ENCODE data around the gene DNAJC5G.

The DNAJC5G gene

DNA sequence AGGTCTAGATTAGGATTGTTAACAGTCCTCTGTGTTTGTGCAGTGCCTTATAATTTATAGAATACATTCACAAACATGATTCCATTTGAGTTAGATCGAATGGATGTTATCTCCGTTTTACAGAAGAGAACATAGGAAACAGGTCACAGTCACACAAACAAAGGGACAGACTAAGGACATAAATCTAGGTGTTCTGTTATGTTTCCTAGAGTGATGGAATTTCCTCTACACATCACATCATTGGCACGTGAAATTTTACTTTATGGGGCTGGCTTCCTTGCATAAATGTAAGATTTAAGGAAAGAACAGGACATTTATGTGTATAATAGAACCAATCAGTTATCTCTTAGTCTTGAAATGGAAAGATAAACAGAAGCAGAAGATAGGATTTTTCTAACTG, 13.4 kb downstream of the DNAJC5G start:
- no peak overlapping the region for H3K27ac ChIP-seq (ENCODE audit: low read length)
- no peaks in the 10 kb centered on the region for H3K27me3 ChIP-seq (replicated peaks; ENCODE audit: insufficient read depth, low read length)
- H3F3A ChIP-seq (ENCODE audit: insufficient read depth, low read length): no peaks in the 10 kb centered on the region
- no peak overlapping the region for H3K4me3 ChIP-seq (ENCODE audit: low read length)
- no peak overlapping the region for H3K4me2 ChIP-seq (ENCODE audit: low read depth, low read length)
- H3K9ac ChIP-seq (ENCODE audit: low read length): no peak overlapping the region
- H3K9me3 ChIP-seq (replicated peaks; ENCODE audit: insufficient read depth, low read length): no peaks in the 10 kb centered on the region
- no peak for DNase-seq
- no peaks in the 10 kb centered on the region for H3K9me2 ChIP-seq (replicated peaks; ENCODE audit: insufficient read depth, low read length)
- no peak overlapping the region for H2AFZ ChIP-seq (ENCODE audit: low read length)
- H4K20me1 ChIP-seq (ENCODE audit: insufficient read depth, low read length): no peaks in the 10 kb centered on the region
- H3K79me2 ChIP-seq (ENCODE audit: low read length): no peaks in the 10 kb centered on the region
- no peaks in the 10 kb centered on the region for H3K36me3 ChIP-seq (replicated peaks; ENCODE audit: insufficient read depth, low read length)
- H3K4me1 ChIP-seq (ENCODE audit: low read length): no peaks in the 10 kb centered on the region
- TF ChIP-seq, protein P1, sequence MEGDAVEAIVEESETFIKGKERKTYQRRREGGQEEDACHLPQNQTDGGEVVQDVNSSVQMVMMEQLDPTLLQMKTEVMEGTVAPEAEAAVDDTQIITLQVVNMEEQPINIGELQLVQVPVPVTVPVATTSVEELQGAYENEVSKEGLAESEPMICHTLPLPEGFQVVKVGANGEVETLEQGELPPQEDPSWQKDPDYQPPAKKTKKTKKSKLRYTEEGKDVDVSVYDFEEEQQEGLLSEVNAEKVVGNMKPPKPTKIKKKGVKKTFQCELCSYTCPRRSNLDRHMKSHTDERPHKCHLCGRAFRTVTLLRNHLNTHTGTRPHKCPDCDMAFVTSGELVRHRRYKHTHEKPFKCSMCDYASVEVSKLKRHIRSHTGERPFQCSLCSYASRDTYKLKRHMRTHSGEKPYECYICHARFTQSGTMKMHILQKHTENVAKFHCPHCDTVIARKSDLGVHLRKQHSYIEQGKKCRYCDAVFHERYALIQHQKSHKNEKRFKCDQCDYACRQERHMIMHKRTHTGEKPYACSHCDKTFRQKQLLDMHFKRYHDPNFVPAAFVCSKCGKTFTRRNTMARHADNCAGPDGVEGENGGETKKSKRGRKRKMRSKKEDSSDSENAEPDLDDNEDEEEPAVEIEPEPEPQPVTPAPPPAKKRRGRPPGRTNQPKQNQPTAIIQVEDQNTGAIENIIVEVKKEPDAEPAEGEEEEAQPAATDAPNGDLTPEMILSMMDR (IDR thresholded peaks at IDR 0.05; ENCODE audit: low read length): no peak
- TF ChIP-seq EZH2 (optimal IDR thresholded peaks at IDR 0.05; ENCODE audit: low read depth, low read length): no peak
- TF ChIP-seq EZH2phosphoT487 (IDR thresholded peaks at IDR 0.05; ENCODE audit: low read length): no peak

DNA sequence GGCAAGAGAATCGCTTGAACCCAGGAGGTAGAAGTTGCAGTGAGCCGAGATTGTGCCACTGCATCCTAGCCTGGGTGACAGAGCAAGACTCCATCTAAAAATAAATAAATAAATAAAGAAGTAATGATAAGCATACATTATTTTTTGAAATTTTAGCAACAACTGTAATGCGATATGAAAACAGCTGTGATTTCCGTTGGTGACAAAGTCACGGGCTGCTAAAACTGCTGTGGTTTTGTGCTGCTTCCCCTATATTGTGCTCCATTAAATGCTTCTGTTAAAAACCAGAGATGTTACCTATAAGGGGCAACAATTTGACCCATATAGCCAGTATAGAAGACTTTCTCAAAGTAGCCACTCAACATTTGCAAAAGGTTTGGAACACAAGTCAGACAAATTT, 15.3 kb downstream of the DNAJC5G start:
- H3K36me3 ChIP-seq (replicated peaks; ENCODE audit: insufficient read depth, low read length): no peaks in the 10 kb centered on the region
- no peak overlapping the region for H3K4me3 ChIP-seq (ENCODE audit: low read length)
- no peaks in the 10 kb centered on the region for H3K79me2 ChIP-seq (ENCODE audit: low read length)
- no peaks in the 10 kb centered on the region for H3K4me1 ChIP-seq (ENCODE audit: low read length)
- TF ChIP-seq, protein P1 (IDR thresholded peaks at IDR 0.05; ENCODE audit: low read length): no peak
- TF ChIP-seq EZH2phosphoT487 (IDR thresholded peaks at IDR 0.05; ENCODE audit: low read length) (no peak), EZH2 (optimal IDR thresholded peaks at IDR 0.05; ENCODE audit: low read depth, low read length) (no peak)
- DNase-seq: no peak
- H3K9ac ChIP-seq (ENCODE audit: low read length): no peak overlapping the region
- H3K9me2 ChIP-seq (replicated peaks; ENCODE audit: insufficient read depth, low read length): no peaks in the 10 kb centered on the region
- no peak overlapping the region for H2AFZ ChIP-seq (ENCODE audit: low read length)
- H3K27me3 ChIP-seq (replicated peaks; ENCODE audit: insufficient read depth, low read length): no peaks in the 10 kb centered on the region
- H4K20me1 ChIP-seq (ENCODE audit: insufficient read depth, low read length): no peaks in the 10 kb centered on the region
- no peaks in the 10 kb centered on the region for H3K9me3 ChIP-seq (replicated peaks; ENCODE audit: insufficient read depth, low read length)
- no peak overlapping the region for H3K27ac ChIP-seq (ENCODE audit: low read length)
- H3F3A ChIP-seq (ENCODE audit: insufficient read depth, low read length): no peaks in the 10 kb centered on the region
- no peak overlapping the region for H3K4me2 ChIP-seq (ENCODE audit: low read depth, low read length)

DNA sequence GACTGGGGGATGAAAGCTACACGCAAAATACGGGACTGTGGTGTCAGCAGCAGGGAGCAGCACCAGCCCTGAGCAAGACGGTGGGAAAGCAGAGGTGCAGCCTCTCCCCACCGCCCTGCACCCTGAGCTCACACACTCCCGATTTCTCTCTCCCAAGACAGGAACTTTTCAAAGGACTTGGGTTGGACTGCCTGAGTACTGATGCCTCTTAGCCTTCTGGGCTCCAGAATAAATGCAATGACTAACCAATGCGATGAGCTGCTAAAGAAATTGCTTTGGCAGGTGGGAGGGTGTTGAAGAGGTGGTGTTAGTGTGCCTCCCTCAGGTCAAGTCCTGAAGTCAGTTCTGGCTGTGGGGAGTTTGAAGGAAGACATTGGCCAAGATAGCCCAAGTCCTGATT, 16.6 kb downstream of the DNAJC5G start:
- TF ChIP-seq, protein P1 (IDR thresholded peaks at IDR 0.05; ENCODE audit: low read length): no peak
- TF ChIP-seq EZH2phosphoT487 (IDR thresholded peaks at IDR 0.05; ENCODE audit: low read length) (no peak), EZH2 (optimal IDR thresholded peaks at IDR 0.05; ENCODE audit: low read depth, low read length) (no peak)
- no peak for DNase-seq
- Histone ChIP-seq H3K4me2 (ENCODE audit: low read depth, low read length) (no peak overlapping the region), H2AFZ (ENCODE audit: low read length) (no peak overlapping the region), H3F3A (ENCODE audit: insufficient read depth, low read length) (no peaks in the 10 kb centered on the region), H3K27me3 (replicated peaks; ENCODE audit: insufficient read depth, low read length) (no peaks in the 10 kb centered on the region), H3K9me2 (replicated peaks; ENCODE audit: insufficient read depth, low read length) (no peaks in the 10 kb centered on the region), H3K4me1 (ENCODE audit: low read length) (no peaks in the 10 kb centered on the region), H4K20me1 (ENCODE audit: insufficient read depth, low read length) (no peaks in the 10 kb centered on the region), H3K79me2 (ENCODE audit: low read length) (no peaks in the 10 kb centered on the region), H3K27ac (ENCODE audit: low read length) (no peak overlapping the region), H3K36me3 (replicated peaks; ENCODE audit: insufficient read depth, low read length) (no peaks in the 10 kb centered on the region), H3K9ac (ENCODE audit: low read length) (no peak overlapping the region), H3K4me3 (ENCODE audit: low read length) (no peak overlapping the region), H3K9me3 (replicated peaks; ENCODE audit: insufficient read depth, low read length) (no peaks in the 10 kb centered on the region)
